ENCODE measurements around the gene CYP4A11.
"Not testable (repeated sequence)": the region's sequence is repeated elsewhere in the genome, so short reads cannot be mapped to it uniquely, and the experiment has no call there.

The CYP4A11 gene

GRCh38 chr1:46941135-46941694 is at the start of gene CYP4A11:
CYP4A11 (minus strand) TSS chr1:46941476; CDS start chr1:46941433, 43 bp downstream.
- no peak for DNase-seq (ENCODE audit: low spot score)

GRCh38 chr1:46990541-46990940 is 49.3 kb upstream of the CYP4A11 start:
- DNase-seq (ENCODE audit: low spot score) = not testable (repeated sequence)

GRCh38 chr1:46983830-46984586 is 42.7 kb upstream of the CYP4A11 start:
- DNase-seq (ENCODE audit: low spot score) = no peak

GRCh38 chr1:46983166-46983829 is 42.0 kb upstream of the CYP4A11 start:
- DNase-seq (ENCODE audit: low spot score) = peak; percentile 41

- DNase-seq (ENCODE audit: low spot score) = no peak
These were observed 27.8 kb upstream of the CYP4A11 start for GRCh38 chr1:46969014-46969619.

- DNase-seq (ENCODE audit: low spot score) = not testable (repeated sequence)
These were observed 21.0 kb upstream of the CYP4A11 start for GRCh38 chr1:46962272-46962671.

GRCh38 chr1:46961066-46961758 is 19.9 kb upstream of the CYP4A11 start:
- no peak for DNase-seq (ENCODE audit: low spot score)

GRCh38 chr1:46960250-46960649 is 19.0 kb upstream of the CYP4A11 start:
- DNase-seq (ENCODE audit: low spot score) = no peak

- not testable (repeated sequence) for DNase-seq (ENCODE audit: low spot score)
These were observed 13.8 kb upstream of the CYP4A11 start for GRCh38 chr1:46955116-46955515.

GRCh38 chr1:46953847-46954246 is 12.6 kb upstream of the CYP4A11 start:
- not testable (repeated sequence) for DNase-seq (ENCODE audit: low spot score)

- not testable (repeated sequence) for DNase-seq (ENCODE audit: low spot score)
These were observed 8.1 kb upstream of the CYP4A11 start for GRCh38 chr1:46949417-46949666.

- DNase-seq (ENCODE audit: low spot score) = no peak
These were observed 7.5 kb upstream of the CYP4A11 start for GRCh38 chr1:46948629-46949416.

GRCh38 chr1:46947706-46948105 is 6.4 kb upstream of the CYP4A11 start:
- not testable (repeated sequence) for DNase-seq (ENCODE audit: low spot score)

GRCh38 chr1:46942086-46942485 is 810 bp upstream of the CYP4A11 start:
- no peak for DNase-seq (ENCODE audit: low spot score)

- DNase-seq (ENCODE audit: low spot score) = no peak
These were observed 969 bp downstream of the CYP4A11 start for GRCh38 chr1:46940307-46940706.

GRCh38 chr1:46937270-46937669 is 4.0 kb downstream of the CYP4A11 start:
- no peak for DNase-seq (ENCODE audit: low spot score)

GRCh38 chr1:46936788-46937187 is 4.5 kb downstream of the CYP4A11 start:
- no peak for DNase-seq (ENCODE audit: low spot score)

GRCh38 chr1:46934852-46935251 is 6.4 kb downstream of the CYP4A11 start:
- DNase-seq (ENCODE audit: low spot score) = not testable (repeated sequence)

- not testable (repeated sequence) for DNase-seq (ENCODE audit: low spot score)
These were observed 9.3 kb downstream of the CYP4A11 start for GRCh38 chr1:46932020-46932419.

- DNase-seq (ENCODE audit: low spot score) = no peak
These were observed 10.1 kb downstream of the CYP4A11 start for GRCh38 chr1:46931151-46931550.

GRCh38 chr1:46927249-46927835 is 13.9 kb downstream of the CYP4A11 start:
- DNase-seq (ENCODE audit: low spot score) = no peak

Measured in pons (tissue), 1 donor.